MM.1S (cell line): ENCODE data around the gene POLRMT.

Experiments
- DNase-seq: peaks from one replicate; pipeline ENCODE4 v3.0.0-alpha.2; 2015
- H2AFZ ChIP-seq: fragments of 300-600 bp; sonication (generic); 2 replicates; pipeline ENCODE4 v1.6.0; 2016; ENCODE audit warnings: antibody characterized with exemption, low read length
- H3F3A ChIP-seq: fragments of 300-600 bp; sonication (generic); 2 replicates; pipeline ENCODE4 v1.6.1; 2016; ENCODE audit warnings: mild to moderate bottlenecking, antibody characterized with exemption, low read length, moderate library complexity, mixed read lengths; ENCODE audit not compliant: insufficient read depth
- H3K27ac ChIP-seq: fragments of 300-600 bp; sonication (generic); 2 replicates; pipeline ENCODE4 v1.5.1; 2016; ENCODE audit warnings: mild to moderate bottlenecking, low read length
- H3K27me3 ChIP-seq: fragments of 300-600 bp; sonication (generic); replicated peaks from 2 replicates; pipeline ENCODE4 v1.6.0; 2016; ENCODE audit warnings: low read length; ENCODE audit not compliant: insufficient read depth
- H3K36me3 ChIP-seq: fragments of 300-600 bp; sonication (generic); replicated peaks from 2 replicates; pipeline ENCODE4 v1.6.1; 2016; ENCODE audit warnings: mild to moderate bottlenecking, low read length, mixed read lengths; ENCODE audit not compliant: insufficient read depth
- H3K4me1 ChIP-seq: fragments of 300-600 bp; sonication (generic); 2 replicates; pipeline ENCODE4 v1.6.1; 2016; ENCODE audit warnings: low read length, mixed read lengths
- H3K4me2 ChIP-seq: fragments of 300-600 bp; sonication (generic); 2 replicates; pipeline ENCODE4 v1.6.0; 2016; ENCODE audit warnings: low read depth, low read length
- H3K4me3 ChIP-seq: fragments of 300-600 bp; sonication (generic); 2 replicates; pipeline ENCODE4 v1.5.1; 2016; ENCODE audit warnings: low read length, mixed read lengths
- H3K79me2 ChIP-seq: fragments of 300-600 bp; sonication (generic); 2 replicates; pipeline ENCODE4 v1.6.1; 2016; ENCODE audit warnings: mixed run types, low read length, mixed read lengths
- H3K9ac ChIP-seq: fragments of 300-600 bp; sonication (generic); 2 replicates; pipeline ENCODE4 v1.6.1; 2016; ENCODE audit warnings: low read length, mixed read lengths
- H3K9me2 ChIP-seq: fragments of 300-600 bp; sonication (generic); replicated peaks from 2 replicates; pipeline ENCODE4 v1.6.1; 2016; ENCODE audit warnings: mild to moderate bottlenecking, low read length, mixed read lengths; ENCODE audit not compliant: insufficient read depth
- H3K9me3 ChIP-seq: fragments of 300-600 bp; sonication (generic); replicated peaks from 2 replicates; pipeline ENCODE4 v1.6.1; 2016; ENCODE audit warnings: mild to moderate bottlenecking, low read length, mixed read lengths; ENCODE audit not compliant: insufficient read depth
- H4K20me1 ChIP-seq: fragments of 300-600 bp; sonication (generic); 2 replicates; pipeline ENCODE4 v1.6.1; 2016; ENCODE audit warnings: mild to moderate bottlenecking, low read length, moderate library complexity, mixed read lengths; ENCODE audit not compliant: insufficient read depth
- EZH2 ChIP-seq: fragments of 300-600 bp; sonication (generic); optimal IDR thresholded peaks from 2 replicates; pipeline ENCODE3; 2017; ENCODE audit warnings: low read depth, mild to moderate bottlenecking, antibody characterized with exemption, low read length, mixed read lengths
- EZH2phosphoT487 ChIP-seq: fragments of 300-600 bp; sonication (generic); IDR thresholded peaks from 2 replicates; pipeline ENCODE4 v1.6.1; 2018; ENCODE audit warnings: antibody characterized with exemption, low read length
- TF ChIP-seq, protein P1 (sequence below): fragments of 300-600 bp; sonication (generic); IDR thresholded peaks from 2 replicates; pipeline ENCODE4 v1.5.1; 2016; ENCODE audit warnings: antibody characterized with exemption, low read length, mixed read lengths

The POLRMT gene

GRCh38 chr19:593505-593904 is 39.8 kb downstream of the POLRMT start:
- no peaks in the 10 kb centered on the region for H3K9me2 ChIP-seq
- H4K20me1 ChIP-seq = no peaks in the 10 kb centered on the region
- H3F3A ChIP-seq = no peaks in the 10 kb centered on the region
- peaks cover 82% of the 10 kb centered on the region for H3K27me3 ChIP-seq
- no peak for TF ChIP-seq EZH2phosphoT487
- no peak overlapping the region for H3K4me2 ChIP-seq
- H3K9ac ChIP-seq = no peak overlapping the region
- no peaks in the 10 kb centered on the region for H3K9me3 ChIP-seq
- no peaks in the 10 kb centered on the region for H3K36me3 ChIP-seq
- no peak overlapping the region for H3K4me3 ChIP-seq
- no peak overlapping the region for H3K27ac ChIP-seq
- no peak for DNase-seq
- H3K4me1 ChIP-seq = no peaks in the 10 kb centered on the region
- H2AFZ ChIP-seq = no peak overlapping the region
- no peaks in the 10 kb centered on the region for H3K79me2 ChIP-seq

DNA sequence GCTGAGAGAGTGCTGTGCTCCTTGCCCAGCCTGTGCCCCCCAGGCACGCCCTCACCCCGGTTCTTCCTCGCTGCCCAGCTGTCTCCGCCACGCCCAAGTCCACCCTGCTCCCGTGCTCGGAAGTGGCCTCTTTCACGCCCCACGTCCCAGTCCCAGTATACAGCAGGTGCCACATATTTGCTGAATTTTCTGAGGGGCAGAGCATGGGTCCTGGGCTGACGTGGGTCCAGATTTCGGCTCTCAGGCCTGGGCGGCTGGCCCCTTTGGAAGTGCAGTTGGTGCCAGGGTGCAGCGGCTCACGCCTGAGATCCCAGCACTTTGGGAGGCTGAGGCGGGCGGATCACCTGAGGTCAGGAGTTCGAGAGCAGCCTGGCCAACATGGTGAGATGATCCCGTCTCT is 40.3 kb downstream of the POLRMT start:
- Histone ChIP-seq H3F3A (no peaks in the 10 kb centered on the region), H3K9ac (no peak overlapping the region), H3K9me3 (no peaks in the 10 kb centered on the region), H3K4me2 (no peak overlapping the region), H3K27me3 (peaks cover 82% of the 10 kb centered on the region), H3K27ac (no peak overlapping the region), H3K9me2 (no peaks in the 10 kb centered on the region), H3K79me2 (no peaks in the 10 kb centered on the region), H2AFZ (no peak overlapping the region), H3K36me3 (no peaks in the 10 kb centered on the region), H3K4me1 (no peaks in the 10 kb centered on the region), H4K20me1 (no peaks in the 10 kb centered on the region), H3K4me3 (no peak overlapping the region)
- TF ChIP-seq EZH2phosphoT487 (no peak), EZH2 (no peak)
- DNase-seq = no peak

DNA sequence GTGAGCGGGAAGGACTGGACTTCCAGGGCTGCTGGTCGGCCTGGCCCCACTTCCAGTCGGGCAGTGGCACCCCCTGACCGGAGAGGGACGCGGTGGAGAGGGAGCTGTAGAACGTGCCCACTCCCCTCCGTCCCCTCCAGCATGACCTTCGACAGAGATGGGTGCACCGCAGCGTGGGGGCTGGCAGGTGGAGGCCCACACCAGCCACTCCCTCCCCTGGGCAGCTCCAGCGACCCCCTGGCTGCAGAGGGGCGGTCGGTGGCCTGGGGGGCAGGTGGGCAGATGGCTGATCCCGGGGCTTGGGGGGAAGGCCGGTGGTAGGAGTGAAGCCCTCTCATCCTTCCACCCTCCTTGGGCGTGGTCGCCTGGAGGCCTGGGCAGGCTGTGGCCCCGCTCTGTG is 41.2 kb downstream of the POLRMT start:
- no peak overlapping the region for H2AFZ ChIP-seq
- H3K4me3 ChIP-seq = no peak overlapping the region
- no peaks in the 10 kb centered on the region for H3K4me1 ChIP-seq
- DNase-seq = no peak
- no peaks in the 10 kb centered on the region for H3K9me2 ChIP-seq
- H3K9me3 ChIP-seq = no peaks in the 10 kb centered on the region
- no peak overlapping the region for H3K27ac ChIP-seq
- H3K27me3 ChIP-seq = peaks cover 79% of the 10 kb centered on the region
- no peaks in the 10 kb centered on the region for H3K36me3 ChIP-seq
- TF ChIP-seq, protein P1, sequence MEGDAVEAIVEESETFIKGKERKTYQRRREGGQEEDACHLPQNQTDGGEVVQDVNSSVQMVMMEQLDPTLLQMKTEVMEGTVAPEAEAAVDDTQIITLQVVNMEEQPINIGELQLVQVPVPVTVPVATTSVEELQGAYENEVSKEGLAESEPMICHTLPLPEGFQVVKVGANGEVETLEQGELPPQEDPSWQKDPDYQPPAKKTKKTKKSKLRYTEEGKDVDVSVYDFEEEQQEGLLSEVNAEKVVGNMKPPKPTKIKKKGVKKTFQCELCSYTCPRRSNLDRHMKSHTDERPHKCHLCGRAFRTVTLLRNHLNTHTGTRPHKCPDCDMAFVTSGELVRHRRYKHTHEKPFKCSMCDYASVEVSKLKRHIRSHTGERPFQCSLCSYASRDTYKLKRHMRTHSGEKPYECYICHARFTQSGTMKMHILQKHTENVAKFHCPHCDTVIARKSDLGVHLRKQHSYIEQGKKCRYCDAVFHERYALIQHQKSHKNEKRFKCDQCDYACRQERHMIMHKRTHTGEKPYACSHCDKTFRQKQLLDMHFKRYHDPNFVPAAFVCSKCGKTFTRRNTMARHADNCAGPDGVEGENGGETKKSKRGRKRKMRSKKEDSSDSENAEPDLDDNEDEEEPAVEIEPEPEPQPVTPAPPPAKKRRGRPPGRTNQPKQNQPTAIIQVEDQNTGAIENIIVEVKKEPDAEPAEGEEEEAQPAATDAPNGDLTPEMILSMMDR = no peak
- no peak for TF ChIP-seq EZH2phosphoT487
- no peak for TF ChIP-seq EZH2
- H3K79me2 ChIP-seq = no peaks in the 10 kb centered on the region
- no peak overlapping the region for H3K4me2 ChIP-seq
- no peaks in the 10 kb centered on the region for H4K20me1 ChIP-seq
- H3F3A ChIP-seq = no peaks in the 10 kb centered on the region
- no peak overlapping the region for H3K9ac ChIP-seq

- H3K27me3 ChIP-seq = peaks cover 79% of the 10 kb centered on the region
- TF ChIP-seq EZH2phosphoT487 (no peak), EZH2 (no peak)
- TF ChIP-seq, protein P1 = no peak
- no peak overlapping the region for H3K9ac ChIP-seq
Observed at GRCh38 chr19:591099-591958, 42.0 kb downstream of the POLRMT start.

More at GRCh38 chr19:591099-591958, 42.0 kb downstream of the POLRMT start:
- Histone ChIP-seq H3K4me1 (no peaks in the 10 kb centered on the region), H3K4me2 (no peak overlapping the region), H3K4me3 (no peak overlapping the region), H3F3A (no peaks in the 10 kb centered on the region), H4K20me1 (no peaks in the 10 kb centered on the region), H3K27ac (no peak overlapping the region), H2AFZ (no peak overlapping the region), H3K9me2 (no peaks in the 10 kb centered on the region), H3K36me3 (no peaks in the 10 kb centered on the region), H3K79me2 (no peaks in the 10 kb centered on the region), H3K9me3 (no peaks in the 10 kb centered on the region)
- no peak for DNase-seq
